Trophoblast cell (in vitro differentiated cells and primary cell): ENCODE measurements around the gene DTNBP1.

ENCODE experiments used
- DNase-seq, 2 donors: peaks; one replicate each; pipeline ENCODE4 v3.0.0-alpha.2; 2016
- H2AFZ ChIP-seq: 2 replicates; pipeline ENCODE4 v1.6.1; 2013; ENCODE audit warnings: low read length, moderate library complexity, mild to moderate bottlenecking; ENCODE audit not compliant: insufficient read depth, poor library complexity
- H2AK5ac ChIP-seq: 2 replicates; pipeline ENCODE4 v1.6.1; 2013; ENCODE audit warnings: mild to moderate bottlenecking, low read length
- H2BK120ac ChIP-seq: 2 replicates; pipeline ENCODE4 v1.6.1; 2013; ENCODE audit warnings: low read length, mild to moderate bottlenecking, moderate library complexity; ENCODE audit not compliant: insufficient read depth, poor library complexity
- H2BK12ac ChIP-seq: 2 replicates; pipeline ENCODE4 v1.6.1; 2013; ENCODE audit warnings: mild to moderate bottlenecking, low read length, moderate library complexity
- H2BK5ac ChIP-seq: 2 replicates; pipeline ENCODE4 v1.6.1; 2013; ENCODE audit warnings: low read length, low read depth, moderate library complexity, mild to moderate bottlenecking; ENCODE audit not compliant: poor library complexity
- H3K14ac ChIP-seq: 2 replicates; pipeline ENCODE4 v1.6.1; 2013; ENCODE audit warnings: mild to moderate bottlenecking, low read length
- H3K18ac ChIP-seq: 2 replicates; pipeline ENCODE4 v1.6.1; 2013; ENCODE audit warnings: mild to moderate bottlenecking, low read length
- H3K23ac ChIP-seq: 2 replicates; pipeline ENCODE4 v1.6.1; 2013; ENCODE audit warnings: low read length
- H3K27ac ChIP-seq: 2 replicates; pipeline ENCODE4 v1.5.1; 2013; ENCODE audit warnings: low read depth, mild to moderate bottlenecking, inconsistent platforms, low read length, moderate library complexity
- H3K27me3 ChIP-seq: 2 replicates; pipeline ENCODE4 v1.6.1; 2013; ENCODE audit warnings: inconsistent platforms, mild to moderate bottlenecking, low read length, moderate library complexity; ENCODE audit not compliant: insufficient read depth
- H3K36me3 ChIP-seq, 2 experiments: 1 replicate in 1 of 2; 2 replicates in 1 of 2; pipeline ENCODE4 v1.6.1; 2013; ENCODE audit warnings: low read length in 2 of 2, mild to moderate bottlenecking in 2 of 2, moderate library complexity in 1 of 2; ENCODE audit not compliant: insufficient read depth in 2 of 2, control insufficient read depth in 1 of 2
- H3K4ac ChIP-seq: 2 replicates; pipeline ENCODE4 v1.6.1; 2013; ENCODE audit warnings: low read depth, mild to moderate bottlenecking, low read length, moderate library complexity
- H3K4me1 ChIP-seq, 2 experiments: 1 replicate in 1 of 2; 2 replicates in 1 of 2; pipeline ENCODE4 v1.6.1; 2013; ENCODE audit warnings: low read length in 2 of 2, mild to moderate bottlenecking in 2 of 2, moderate library complexity in 1 of 2; ENCODE audit not compliant: insufficient read depth in 2 of 2, control insufficient read depth in 1 of 2
- H3K4me2 ChIP-seq: 2 replicates; pipeline ENCODE4 v1.6.1; 2013; ENCODE audit warnings: inconsistent platforms, mild to moderate bottlenecking, low read length, moderate library complexity
- H3K4me3 ChIP-seq: 2 replicates; pipeline ENCODE4 v1.5.1; 2013; ENCODE audit warnings: mild to moderate bottlenecking, low read depth, low read length, inconsistent platforms
- H3K79me1 ChIP-seq: one replicate; pipeline ENCODE4 v1.6.1; 2013; ENCODE audit warnings: low read length
- H3K79me2 ChIP-seq: 2 replicates; pipeline ENCODE4 v1.6.1; 2013; ENCODE audit warnings: low read length, mild to moderate bottlenecking; ENCODE audit not compliant: control insufficient read depth, insufficient read depth, poor library complexity
- H3K9ac ChIP-seq: 2 replicates; pipeline ENCODE4 v1.6.1; 2013; ENCODE audit warnings: mild to moderate bottlenecking, low read length
- H3K9me3 ChIP-seq: 2 replicates; pipeline ENCODE4 v1.6.1; 2013; ENCODE audit warnings: low read depth, mild to moderate bottlenecking, control low read depth, inconsistent platforms, low read length; ENCODE audit not compliant: insufficient read depth
- H4K12ac ChIP-seq: 2 replicates; pipeline ENCODE4 v1.6.1; 2013; ENCODE audit warnings: low read depth, mild to moderate bottlenecking, low read length, moderate library complexity
- H4K8ac ChIP-seq: 2 replicates; pipeline ENCODE4 v1.6.1; 2013; ENCODE audit warnings: low read depth, mild to moderate bottlenecking, low read length, moderate library complexity
- H4K91ac ChIP-seq: one replicate; pipeline ENCODE4 v1.6.1; 2013; ENCODE audit warnings: low read depth, mild to moderate bottlenecking, low read length, moderate library complexity
- WGBS: extraction: QIAGEN DNeasy Blood & Tissue Kit; methylation state at CpG from one replicate; pipeline ENCODE4 v1.1.7; 2013; ENCODE audit warnings: missing lambda C conversion rate; ENCODE audit not compliant: insufficient read length, insufficient coverage; ENCODE audit errors: extremely low coverage; 5-methylcytosine and 5-hydroxymethylcytosine counted together

Gene DTNBP1

GRCh38 chr6:15489261-15489962, 173.4 kb downstream of the DTNBP1 start:
- H2BK12ac ChIP-seq, result no peak overlapping the region
- no peaks in the 10 kb centered on the region for H3K79me2 ChIP-seq
- no peak overlapping the region for H4K12ac ChIP-seq
- H3K9me3 ChIP-seq, result no peaks in the 10 kb centered on the region
- no peak for DNase-seq
- no peak overlapping the region for H3K9ac ChIP-seq
- no peak overlapping the region for H3K14ac ChIP-seq
- H3K79me1 ChIP-seq, result peaks cover 2% of the 10 kb centered on the region
- H3K27ac ChIP-seq, result no peak overlapping the region
- H2BK120ac ChIP-seq, result no peak overlapping the region
- peaks cover 0 to 5% of the 10 kb centered on the region in 2 experiments for H3K4me1 ChIP-seq
- H3K4me2 ChIP-seq, result no peak overlapping the region
- H4K91ac ChIP-seq, result no peak overlapping the region
- no peak overlapping the region for H2BK5ac ChIP-seq
- H3K4ac ChIP-seq, result no peak overlapping the region
- no peak overlapping the region for H3K23ac ChIP-seq
- no peaks in the 10 kb centered on the region for H3K27me3 ChIP-seq
- H2AK5ac ChIP-seq, result no peak overlapping the region
- no CpG with 5 or more reads among the region's 14 CpGs for WGBS
- no peak overlapping the region for H2AFZ ChIP-seq
- H3K36me3 ChIP-seq, result peaks cover 19 to 21% of the 10 kb centered on the region in 2 experiments
- peak overlapping the region; percentile 25 for H3K18ac ChIP-seq
- no peak overlapping the region for H4K8ac ChIP-seq
- H3K4me3 ChIP-seq, result no peak overlapping the region

GRCh38 chr6:15487262-15487661, 175.6 kb downstream of the DTNBP1 start:
- Histone ChIP-seq H3K9me3 (no peaks in the 10 kb centered on the region), H3K4me2 (no peak overlapping the region), H3K4me1 (peaks cover 0 to 5% of the 10 kb centered on the region in 2 experiments), H2BK120ac (no peak overlapping the region), H3K79me2 (no peaks in the 10 kb centered on the region), H3K18ac (no peak overlapping the region), H2BK12ac (no peak overlapping the region), H2AFZ (no peak overlapping the region), H3K4me3 (no peak overlapping the region), H3K27me3 (no peaks in the 10 kb centered on the region), H3K27ac (no peak overlapping the region), H4K12ac (no peak overlapping the region), H4K91ac (no peak overlapping the region), H3K4ac (no peak overlapping the region), H3K9ac (no peak overlapping the region), H2BK5ac (no peak overlapping the region), H3K23ac (no peak overlapping the region), H4K8ac (no peak overlapping the region), H3K36me3 (peaks cover 19 to 21% of the 10 kb centered on the region in 2 experiments), H3K79me1 (peaks cover 2% of the 10 kb centered on the region), H3K14ac (no peak overlapping the region), H2AK5ac (no peak overlapping the region)
- WGBS, result no CpG with 5 or more reads among the region's 13 CpGs
- no peak for DNase-seq

GRCh38 chr6:15485936-15486335, 176.9 kb downstream of the DTNBP1 start:
- Histone ChIP-seq H2BK12ac (no peak overlapping the region), H3K9me3 (no peaks in the 10 kb centered on the region), H3K27ac (no peak overlapping the region), H3K79me1 (peaks cover 2% of the 10 kb centered on the region), H3K27me3 (no peaks in the 10 kb centered on the region), H3K36me3 (peaks cover 19 to 21% of the 10 kb centered on the region in 2 experiments), H2AFZ (no peak overlapping the region), H2BK120ac (no peak overlapping the region), H3K9ac (no peak overlapping the region), H3K4ac (no peak overlapping the region), H3K14ac (no peak overlapping the region), H4K91ac (peak overlapping the region; percentile 68), H3K18ac (no peak overlapping the region), H3K4me1 (peaks cover 0 to 5% of the 10 kb centered on the region in 2 experiments), H3K23ac (no peak overlapping the region), H3K79me2 (no peaks in the 10 kb centered on the region), H4K8ac (no peak overlapping the region), H2AK5ac (no peak overlapping the region), H4K12ac (no peak overlapping the region), H3K4me2 (no peak overlapping the region), H2BK5ac (no peak overlapping the region), H3K4me3 (no peak overlapping the region)
- DNase-seq, result peak; percentile 46 to 58
- WGBS, result no CpG with 5 or more reads among the region's 2 CpGs

- Histone ChIP-seq H2BK120ac (no peak overlapping the region), H3K79me1 (peaks cover 2% of the 10 kb centered on the region), H3K4me3 (no peak overlapping the region), H3K27ac (no peak overlapping the region), H2BK5ac (no peak overlapping the region), H2AFZ (no peak overlapping the region), H3K27me3 (no peaks in the 10 kb centered on the region), H3K9me3 (no peaks in the 10 kb centered on the region), H3K36me3 (peaks cover 19 to 21% of the 10 kb centered on the region in 2 experiments), H3K4ac (no peak overlapping the region), H3K4me1 (peaks cover 0 to 5% of the 10 kb centered on the region in 2 experiments), H3K9ac (no peak overlapping the region), H3K18ac (no peak overlapping the region), H3K79me2 (no peaks in the 10 kb centered on the region), H2AK5ac (no peak overlapping the region), H3K14ac (no peak overlapping the region), H2BK12ac (no peak overlapping the region), H4K8ac (no peak overlapping the region), H4K12ac (no peak overlapping the region), H3K23ac (no peak overlapping the region), H3K4me2 (no peak overlapping the region), H4K91ac (no peak overlapping the region)
- no CpG with 5 or more reads among the region's 4 CpGs for WGBS
- no peak for DNase-seq
Observed at GRCh38 chr6:15484821-15485220, 178.0 kb downstream of the DTNBP1 start.
